ENCODE measurements around the gene VARS2. TPM values are rescaled to one million over a fixed set of nuclear protein-coding genes. Genes with fewer than 3 reads are reported as not detected.
A peak's percentile ranks its signal among the peaks of the same experiment; 100 is the strongest.

Gene VARS2
- total RNA-seq, 6 donors from 2014 or later, result 23.0 to 56.6 (median 29.5) TPM

GRCh38 chr6:30947231-30947630 is 33.2 kb downstream of the VARS2 start:
- no peak for ATAC-seq (ENCODE audit: low FRiP score in 2 of 2)
- no peaks in the 10 kb centered on the region for H3K36me3 ChIP-seq
- TF ChIP-seq POLR2A (IDR thresholded peaks at IDR 0.05) (no peak), EP300 (IDR thresholded peaks at IDR 0.05) (no peak), CTCF (IDR thresholded peaks at IDR 0.05) (no peak), POLR2AphosphoS5 (IDR thresholded peaks at IDR 0.05) (no peak)
- H3K27me3 ChIP-seq, result no peaks in the 10 kb centered on the region
- H3K4me3 ChIP-seq, result no peak overlapping the region
- no peak for DNase-seq
- 75 to 82% methylated on average over 4 of the region's 4 CpGs for WGBS, 2 donors
- H3K9me3 ChIP-seq, result no peaks in the 10 kb centered on the region
- H3K4me1 ChIP-seq, result peaks cover 8 to 20% (median 9%) of the 10 kb centered on the region in 4 donors
- H3K27ac ChIP-seq, result no peak overlapping the region

GRCh38 chr6:30948811-30949210 is 34.8 kb downstream of the VARS2 start:
- no peaks in the 10 kb centered on the region for H3K27me3 ChIP-seq
- no peak for TF ChIP-seq CTCF (IDR thresholded peaks at IDR 0.05)
- TF ChIP-seq POLR2AphosphoS5 (IDR thresholded peaks at IDR 0.05), result no peak
- TF ChIP-seq POLR2A (IDR thresholded peaks at IDR 0.05), result no peak
- no peak for TF ChIP-seq EP300 (IDR thresholded peaks at IDR 0.05)
- H3K9me3 ChIP-seq, result no peaks in the 10 kb centered on the region
- H3K27ac ChIP-seq, result no peak overlapping the region
- H3K4me3 ChIP-seq, result no peak overlapping the region
- peaks cover 0 to 9% (median 0%) of the 10 kb centered on the region in 4 donors for H3K4me1 ChIP-seq
- no peaks in the 10 kb centered on the region for H3K36me3 ChIP-seq
- WGBS, 2 donors, result 92 to 99% methylated on average over 6 of the region's 6 CpGs
- ATAC-seq (ENCODE audit: low FRiP score in 2 of 2), result no peak
- DNase-seq, result no peak

- no peak overlapping the region for H3K27ac ChIP-seq
- H3K4me3 ChIP-seq, result no peak overlapping the region
- H3K36me3 ChIP-seq, result no peaks in the 10 kb centered on the region
- 80 to 81% methylated on average over 5 of the region's 5 CpGs for WGBS, 2 donors
- no peak for TF ChIP-seq POLR2A (IDR thresholded peaks at IDR 0.05)
- TF ChIP-seq EP300 (IDR thresholded peaks at IDR 0.05), result no peak
- no peak for TF ChIP-seq CTCF (IDR thresholded peaks at IDR 0.05)
- no peak for TF ChIP-seq POLR2AphosphoS5 (IDR thresholded peaks at IDR 0.05)
- H3K27me3 ChIP-seq, result no peaks in the 10 kb centered on the region
- H3K4me1 ChIP-seq, result peaks cover 12 to 21% (median 19%) of the 10 kb centered on the region in 4 donors
- H3K9me3 ChIP-seq, result no peaks in the 10 kb centered on the region
- DNase-seq (no peak), ATAC-seq (ENCODE audit: low FRiP score in 2 of 2) (no peak)
Observed at GRCh38 chr6:30951907-30952469, 38.0 kb downstream of the VARS2 start.

GRCh38 chr6:30954631-30955366 is 40.8 kb downstream of the VARS2 start:
- DNase-seq, result no peak
- H3K4me3 ChIP-seq, result peak overlapping the region in 3 of 4 donors; percentile 38 to 56 (median 52)
- ATAC-seq (ENCODE audit: low FRiP score in 2 of 2), result peak in 1 of 2 donors; percentile 34
- peak overlapping the region; percentile 31 to 84 (median 80) for H3K27ac ChIP-seq
- peaks cover 12 to 20% (median 17%) of the 10 kb centered on the region in 4 donors for H3K4me1 ChIP-seq
- no peaks in the 10 kb centered on the region for H3K27me3 ChIP-seq
- H3K36me3 ChIP-seq, result no peaks in the 10 kb centered on the region
- WGBS, 2 donors, result 61 to 65% methylated on average over 9 of the region's 9 CpGs
- TF ChIP-seq POLR2A (IDR thresholded peaks at IDR 0.05) (no peak), POLR2AphosphoS5 (IDR thresholded peaks at IDR 0.05) (no peak), EP300 (IDR thresholded peaks at IDR 0.05) (no peak), CTCF (IDR thresholded peaks at IDR 0.05) (no peak)
- no peaks in the 10 kb centered on the region for H3K9me3 ChIP-seq
